GM21515 (cell line): ENCODE measurements around the gene GABRA5.
"Not testable (repeated sequence)": the region's sequence is repeated elsewhere in the genome, so short reads cannot be mapped to it uniquely, and the experiment has no call there.

Experiments
- ATAC-seq: cut with Tn5 transposase; IDR thresholded peaks from one replicate; pipeline ENCODE4 v1.9.1; 2021; ENCODE audit not compliant: unreplicated experiment

The GABRA5 gene

GRCh38 chr15:26875476-26875850 is 8.6 kb downstream of the GABRA5 start:
- ATAC-seq = no peak

DNA sequence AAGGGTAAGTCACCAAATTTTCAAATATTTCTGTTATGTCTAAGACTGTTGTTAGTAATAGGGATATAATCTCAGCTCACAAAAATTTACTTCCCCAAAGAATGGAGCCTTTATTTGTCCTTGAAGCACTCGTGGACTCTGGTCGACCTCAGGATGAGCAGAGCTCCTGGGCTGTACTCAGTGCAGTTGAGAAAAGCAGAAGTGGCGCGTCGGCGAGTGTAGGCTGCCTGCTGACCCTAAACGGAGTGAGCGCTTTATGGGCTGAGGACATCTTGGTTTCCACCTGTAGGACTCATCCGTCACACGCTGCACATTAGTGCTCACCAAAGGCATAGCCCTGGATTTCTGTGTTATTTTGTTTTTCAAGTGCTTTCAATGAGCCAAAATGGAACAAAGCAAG is 11.0 kb downstream of the GABRA5 start:
- no peak for ATAC-seq

DNA sequence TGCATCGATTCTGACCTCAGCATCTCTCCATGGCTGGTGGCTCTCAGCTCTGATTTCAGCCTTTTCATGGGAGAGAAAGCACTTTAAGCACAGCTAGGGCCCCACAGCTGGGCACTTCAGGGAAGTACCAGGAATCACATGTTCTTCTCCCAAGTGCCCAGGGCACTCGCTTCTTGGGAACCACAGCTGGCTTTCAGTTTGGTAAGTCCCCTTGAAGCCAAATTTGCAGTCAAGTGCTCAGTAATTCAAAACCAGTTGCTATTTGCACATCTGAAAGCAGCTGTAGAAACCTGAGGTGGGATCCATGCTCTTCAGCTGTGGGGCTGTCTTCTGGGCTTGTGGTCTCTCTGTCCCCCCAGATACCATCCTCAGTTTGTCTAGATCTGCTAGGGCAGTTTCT is 12.8 kb downstream of the GABRA5 start:
- ATAC-seq = no peak

GRCh38 chr15:26882112-26882511 is 15.2 kb downstream of the GABRA5 start:
- no peak for ATAC-seq

DNA sequence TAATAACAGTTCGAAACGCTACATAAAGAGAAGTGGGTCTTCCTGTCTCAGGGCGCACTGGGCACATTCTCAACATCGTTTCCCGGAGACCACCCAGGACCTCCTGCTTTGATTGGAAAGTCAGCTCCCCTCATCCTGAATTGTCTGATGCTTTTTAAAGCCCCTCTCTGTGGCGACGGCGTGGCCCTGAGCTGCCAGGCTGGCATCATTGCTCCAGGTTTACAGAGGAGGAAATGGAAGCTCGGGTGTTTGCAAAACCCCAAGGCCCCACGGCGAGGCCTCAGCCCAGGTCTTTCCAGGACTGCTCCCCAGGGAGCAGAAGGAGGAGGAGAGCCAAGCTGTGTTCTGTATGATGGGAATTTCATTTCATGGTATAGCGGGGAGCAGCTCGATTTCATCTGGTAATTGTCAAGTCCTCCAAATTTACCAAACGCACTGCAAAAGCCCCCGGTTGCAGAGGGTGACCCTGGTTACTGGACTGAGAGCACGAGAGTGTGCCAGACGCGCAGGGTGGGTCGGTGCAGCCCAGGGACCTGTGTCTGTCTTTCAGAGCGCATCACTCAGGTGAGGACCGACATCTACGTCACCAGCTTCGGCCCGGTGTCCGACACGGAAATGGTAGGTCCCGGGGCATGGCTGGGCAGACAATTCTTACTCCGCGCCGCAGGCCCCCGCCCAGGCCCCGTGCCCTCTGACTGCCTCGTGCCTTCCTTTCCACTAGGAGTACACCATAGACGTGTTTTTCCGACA is 15.9 kb downstream of the GABRA5 start:
- ATAC-seq = no peak

DNA sequence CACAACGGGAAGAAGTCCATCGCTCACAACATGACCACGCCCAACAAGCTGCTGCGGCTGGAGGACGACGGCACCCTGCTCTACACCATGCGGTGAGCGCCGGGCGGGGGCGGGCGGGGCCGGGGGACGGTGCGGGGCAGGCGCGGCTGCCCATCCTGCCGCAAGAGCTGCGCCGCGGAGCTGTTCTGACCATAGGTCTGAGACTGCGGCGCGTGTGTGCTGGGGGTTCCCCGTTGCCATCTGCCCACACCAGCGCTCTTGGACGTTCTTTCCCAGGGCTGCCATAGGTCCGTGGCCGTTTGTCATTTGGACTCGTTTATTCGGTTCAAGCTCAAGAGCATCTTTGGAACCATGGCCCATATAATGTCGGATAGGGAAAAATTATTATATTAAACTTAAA is 16.6 kb downstream of the GABRA5 start:
- no peak for ATAC-seq

GRCh38 chr15:26886566-26886965 is 19.7 kb downstream of the GABRA5 start:
- ATAC-seq = no peak

DNA sequence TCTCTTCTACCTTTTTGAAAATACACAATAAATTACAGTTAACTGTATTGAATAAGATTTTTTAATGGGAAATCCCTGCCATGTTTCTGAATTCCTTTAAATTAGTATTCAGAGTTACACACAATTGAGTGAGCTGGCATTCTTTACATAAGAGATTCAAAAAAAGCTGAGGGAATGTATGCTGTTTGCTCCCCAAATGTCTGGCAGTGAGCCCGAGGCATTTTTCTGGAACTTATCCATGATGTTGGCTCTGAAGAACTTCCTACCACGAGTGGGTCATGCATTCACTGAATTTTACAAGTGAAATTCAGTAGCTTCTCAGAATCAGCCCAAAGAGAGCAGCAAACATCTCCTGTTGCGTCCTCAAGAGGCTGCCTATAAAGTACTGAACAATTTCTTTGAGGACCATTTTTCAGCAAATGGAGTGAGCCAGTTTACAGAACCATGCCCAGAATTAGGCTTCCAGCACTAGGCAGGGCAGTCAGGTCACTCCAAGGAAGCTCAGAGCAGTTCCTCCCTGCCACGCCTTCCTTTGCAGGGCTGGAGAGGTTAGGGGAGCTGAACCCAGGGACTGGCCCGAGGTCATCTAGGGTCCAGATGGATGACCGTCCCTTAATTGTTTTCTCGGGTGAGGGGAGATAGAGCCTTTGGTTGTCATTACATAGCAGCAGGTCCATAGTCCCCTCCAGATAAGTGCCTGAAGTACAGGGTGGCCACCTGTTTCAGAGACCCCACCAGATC is 21.2 kb downstream of the GABRA5 start:
- no peak for ATAC-seq

DNA sequence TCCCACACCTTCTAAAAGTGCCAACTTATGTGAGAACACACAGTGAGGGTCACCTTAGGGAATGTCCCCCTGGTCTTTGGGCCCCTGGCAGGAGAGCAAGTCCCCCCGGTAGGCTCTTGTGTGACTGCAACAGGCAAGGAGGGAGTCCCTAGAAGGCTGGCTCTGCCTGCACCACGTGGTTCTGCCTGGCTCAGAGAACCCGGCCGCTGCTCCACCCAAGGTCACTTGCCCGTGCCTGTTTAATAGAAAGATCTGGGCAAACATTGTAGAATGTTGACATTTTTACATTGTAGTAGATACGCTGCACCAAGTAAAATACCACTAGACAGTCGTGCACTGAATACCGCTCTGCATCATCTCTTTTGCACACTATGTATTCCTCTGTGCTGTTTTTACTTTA is 21.9 kb downstream of the GABRA5 start:
- no peak for ATAC-seq

- ATAC-seq = peak; percentile 51
Observed at GRCh38 chr15:26889298-26889898, 22.5 kb downstream of the GABRA5 start.

- no peak for ATAC-seq
Observed at GRCh38 chr15:26890451-26890850, 23.6 kb downstream of the GABRA5 start.

GRCh38 chr15:26890988-26891387 is 24.1 kb downstream of the GABRA5 start:
- no peak for ATAC-seq

DNA sequence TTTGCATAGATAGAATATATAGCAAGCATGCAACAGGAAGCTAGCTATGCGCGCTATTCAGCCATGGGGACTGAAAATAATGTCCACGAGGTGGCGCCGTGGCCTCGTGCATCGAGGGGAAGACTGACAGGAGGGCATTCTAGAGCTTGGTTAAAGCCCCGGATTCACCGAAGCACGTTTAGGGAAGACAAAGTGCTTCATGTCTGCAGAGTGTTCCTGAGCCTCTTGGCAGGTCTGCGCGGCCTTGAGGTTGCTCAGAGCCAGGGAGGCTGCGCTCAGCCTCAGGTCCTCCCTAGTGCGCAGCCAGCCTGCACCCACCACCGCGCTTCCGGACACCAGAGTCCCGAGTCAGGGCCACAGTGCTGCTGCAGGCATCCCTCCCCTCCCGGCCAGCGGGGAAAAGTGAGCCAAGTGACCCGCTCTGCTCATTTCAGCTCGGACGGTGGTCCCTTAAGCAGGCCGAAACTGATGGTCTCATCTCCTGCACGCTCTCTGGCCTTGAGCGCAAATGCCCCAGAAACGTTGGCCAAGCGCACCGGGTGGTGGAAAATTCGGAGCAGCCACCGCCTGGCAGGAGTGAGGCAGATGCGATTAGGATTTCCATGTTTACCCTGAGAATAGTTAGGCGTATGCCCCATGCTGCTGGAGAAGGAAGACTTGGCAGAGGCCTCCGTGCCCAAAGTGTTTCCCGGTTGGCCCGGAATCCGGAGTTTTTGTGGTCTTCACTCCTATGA is 24.8 kb downstream of the GABRA5 start:
- ATAC-seq = no peak

DNA sequence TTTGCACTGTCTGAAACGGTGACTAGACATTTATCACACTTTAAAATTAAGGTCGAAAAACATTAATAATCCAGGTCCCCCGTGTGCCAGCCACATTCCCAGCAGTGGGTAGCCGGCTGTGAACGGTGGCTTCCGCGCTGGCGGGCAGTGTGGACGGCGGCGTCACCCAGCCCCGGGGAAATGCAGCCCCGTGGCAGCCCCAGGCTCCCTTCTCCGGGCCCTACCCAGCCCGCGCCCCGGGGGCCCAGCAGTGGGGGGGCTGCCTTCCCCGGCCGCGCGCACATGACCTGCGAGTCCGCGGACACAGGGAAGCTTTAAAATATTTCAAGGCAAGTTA is 25.3 kb downstream of the GABRA5 start:
- no peak for ATAC-seq

DNA sequence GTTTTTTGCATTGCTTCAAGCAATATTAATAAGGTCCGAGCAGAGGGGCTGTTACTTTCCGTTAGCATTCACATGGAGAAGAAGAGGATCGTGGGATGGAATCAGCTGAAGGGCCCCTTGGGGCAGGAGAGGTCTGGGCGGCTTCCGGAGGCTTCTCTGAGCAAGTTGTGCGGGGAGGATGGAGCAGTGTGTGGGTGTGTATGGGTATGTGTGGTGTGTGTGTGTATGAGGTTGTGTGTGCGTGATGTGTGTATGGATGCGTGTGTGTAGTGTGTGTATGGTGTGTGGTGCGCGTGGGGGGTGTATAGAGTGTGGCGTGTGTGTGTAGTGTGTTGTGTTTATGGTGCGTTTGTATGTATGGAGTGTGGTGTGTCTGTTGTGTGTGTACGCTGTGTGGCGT is 25.8 kb downstream of the GABRA5 start:
- no peak for ATAC-seq

- ATAC-seq = no peak
Observed at GRCh38 chr15:26893351-26894065, 26.6 kb downstream of the GABRA5 start.

DNA sequence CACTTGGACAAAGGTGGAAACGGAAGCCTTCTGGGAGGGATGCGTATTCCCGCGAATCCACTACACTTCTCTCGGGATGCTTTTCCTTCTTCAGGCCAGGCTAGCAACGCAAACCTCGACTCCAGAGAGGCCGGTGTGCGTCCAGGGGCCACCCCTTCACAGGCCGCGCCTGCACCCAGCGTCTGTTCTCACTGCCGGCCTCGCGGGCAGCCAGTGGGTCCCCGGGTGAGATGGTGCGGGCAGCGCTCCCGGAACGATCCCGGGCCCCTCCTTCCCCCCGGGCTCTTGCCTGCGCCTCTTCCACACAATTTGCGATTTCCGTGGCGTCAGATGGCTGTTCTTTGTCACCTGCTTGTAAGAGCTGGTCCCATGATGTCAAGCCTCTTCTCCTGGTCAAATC is 27.3 kb downstream of the GABRA5 start:
- ATAC-seq = no peak

DNA sequence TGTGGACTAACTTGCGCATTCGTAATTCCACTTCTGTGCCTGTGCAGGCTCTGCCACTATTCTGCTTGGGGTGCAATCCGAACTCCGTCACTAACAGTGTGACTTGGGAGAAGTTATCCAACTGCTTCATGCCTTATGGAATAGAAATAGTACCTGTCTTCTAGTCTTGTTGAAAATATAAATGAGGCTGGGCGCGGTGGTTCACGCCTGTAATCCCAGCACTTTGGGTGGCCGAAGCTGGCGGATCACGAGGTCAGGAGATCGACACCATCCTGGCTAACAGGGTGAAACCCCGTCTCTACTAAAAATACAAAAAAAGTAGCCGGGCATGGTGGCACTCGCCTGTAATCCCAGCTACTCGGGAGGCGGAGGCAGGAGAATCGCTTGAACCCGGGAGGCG is 28.5 kb downstream of the GABRA5 start:
- not testable (repeated sequence) for ATAC-seq

GRCh38 chr15:26899658-26900057 is 32.8 kb downstream of the GABRA5 start:
- no peak for ATAC-seq

- ATAC-seq = no peak
Observed at GRCh38 chr15:26901041-26901440, 34.2 kb downstream of the GABRA5 start.

- ATAC-seq = no peak
Observed at GRCh38 chr15:26910715-26911114, 43.9 kb downstream of the GABRA5 start.
